ENCODE results near the gene LRRC9. TPM values are rescaled to one million over a fixed set of nuclear protein-coding genes. Genes with fewer than 3 reads are reported as not detected.

Gene LRRC9
- total RNA-seq, 6 experiments from 2014 or later = not detected

DNA sequence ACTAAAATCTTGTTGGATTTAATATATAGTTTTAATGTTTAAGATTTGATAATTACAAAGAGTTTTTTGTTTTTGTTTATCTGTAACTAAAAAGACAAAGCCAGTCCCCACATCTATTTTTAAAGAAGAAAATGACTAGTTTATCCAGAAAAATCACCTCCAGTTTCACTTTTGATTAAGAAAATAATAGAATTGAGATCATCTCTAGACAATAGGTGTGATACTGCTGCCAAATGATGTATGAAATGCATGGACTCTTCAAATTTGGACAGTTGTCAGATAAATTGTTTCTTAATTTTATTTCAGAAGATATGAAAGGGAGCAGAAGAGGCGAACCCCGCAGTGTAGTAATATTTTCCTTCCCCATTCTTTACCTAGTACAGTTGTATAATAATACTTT is 191.8 kb downstream of the LRRC9 start:
- peaks cover 28% of the 10 kb centered on the region for H3K36me3 Mint-ChIP-seq (ENCODE audit: low read depth)

More for the DNA sequence above, 191.8 kb downstream of the LRRC9 start:
- peaks cover 14% of the 10 kb centered on the region for H3K4me1 Mint-ChIP-seq (ENCODE audit: low read depth)
- H3K4me3 Mint-ChIP-seq = no peak overlapping the region
- TF ChIP-seq, protein P1, sequence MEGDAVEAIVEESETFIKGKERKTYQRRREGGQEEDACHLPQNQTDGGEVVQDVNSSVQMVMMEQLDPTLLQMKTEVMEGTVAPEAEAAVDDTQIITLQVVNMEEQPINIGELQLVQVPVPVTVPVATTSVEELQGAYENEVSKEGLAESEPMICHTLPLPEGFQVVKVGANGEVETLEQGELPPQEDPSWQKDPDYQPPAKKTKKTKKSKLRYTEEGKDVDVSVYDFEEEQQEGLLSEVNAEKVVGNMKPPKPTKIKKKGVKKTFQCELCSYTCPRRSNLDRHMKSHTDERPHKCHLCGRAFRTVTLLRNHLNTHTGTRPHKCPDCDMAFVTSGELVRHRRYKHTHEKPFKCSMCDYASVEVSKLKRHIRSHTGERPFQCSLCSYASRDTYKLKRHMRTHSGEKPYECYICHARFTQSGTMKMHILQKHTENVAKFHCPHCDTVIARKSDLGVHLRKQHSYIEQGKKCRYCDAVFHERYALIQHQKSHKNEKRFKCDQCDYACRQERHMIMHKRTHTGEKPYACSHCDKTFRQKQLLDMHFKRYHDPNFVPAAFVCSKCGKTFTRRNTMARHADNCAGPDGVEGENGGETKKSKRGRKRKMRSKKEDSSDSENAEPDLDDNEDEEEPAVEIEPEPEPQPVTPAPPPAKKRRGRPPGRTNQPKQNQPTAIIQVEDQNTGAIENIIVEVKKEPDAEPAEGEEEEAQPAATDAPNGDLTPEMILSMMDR (IDR thresholded peaks at IDR 0.05) = no peak
- H3K9me3 Mint-ChIP-seq = no peaks in the 10 kb centered on the region
- H3K27ac Mint-ChIP-seq = no peak overlapping the region
- no peak for DNase-seq
- no peaks in the 10 kb centered on the region; the same call in 1 of the 2 replicates for H3K27me3 Mint-ChIP-seq (ENCODE audit: insufficient read depth)

Other genes starting within 250 kb of the LRRC9 start
- under 1 TPM in 2 of 6 experiments, not detected in 4; 0.07 to 0.17 TPM for gene RTN1, start 49.4 kb upstream of the LRRC9 start, total RNA-seq (2021; fragmentation: NEBNext Ultra II Directional; extraction: Animal tissue kit (Norgen Biotek cat#: 25700))
- gene PCNX4, start 171.8 kb downstream of the LRRC9 start, total RNA-seq (2021; fragmentation: NEBNext Ultra II Directional; extraction: Animal tissue kit (Norgen Biotek cat#: 25700)) = 10 to 100 TPM; 46.5 to 67.7 (median 54.9) TPM
- gene DHRS7, start 245.3 kb downstream of the LRRC9 start, total RNA-seq (2021; fragmentation: NEBNext Ultra II Directional; extraction: Animal tissue kit (Norgen Biotek cat#: 25700)) = 10 to 100 TPM; 50.0 to 75.0 (median 54.1) TPM

Data from HFFc6 (cell line).